ENCODE data around the gene KLHL30. TPM values are rescaled to one million over a fixed set of nuclear protein-coding genes. Genes with fewer than 3 reads are reported as not detected.

The KLHL30 gene
- total RNA-seq, 1 experiment from 2014 or later = not detected

DNA sequence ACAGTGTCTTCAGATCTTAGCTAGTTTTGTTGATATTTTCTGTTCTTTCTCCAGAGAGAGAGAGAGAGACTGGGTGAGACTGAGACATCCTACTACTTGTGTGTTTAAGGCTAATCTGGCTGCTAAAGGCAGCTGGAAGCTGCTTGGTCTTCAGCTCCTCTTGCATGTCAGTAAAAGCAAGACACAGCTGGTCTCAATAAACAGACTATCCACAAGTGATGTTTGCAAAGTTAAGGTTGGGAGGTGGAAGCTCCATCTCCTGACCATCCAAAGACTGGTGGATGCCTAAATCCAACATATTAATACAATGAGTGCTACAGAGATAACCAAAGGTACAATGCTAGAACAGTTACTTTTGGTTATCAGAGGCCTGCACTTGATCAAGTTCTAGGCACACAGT is 38.1 kb downstream of the KLHL30 start:
- no peak overlapping the region for H4K8ac ChIP-seq (replicated peaks; ENCODE audit: insufficient read length, low read depth, low read length)

More for the DNA sequence above, 38.1 kb downstream of the KLHL30 start:
- H2BK5ac ChIP-seq (ENCODE audit: insufficient read length, low read length) = no peak overlapping the region
- no peaks in the 10 kb centered on the region for H3K79me1 ChIP-seq (ENCODE audit: insufficient read depth, low read depth, low read length, poor library complexity, severe bottlenecking)
- Mint-ChIP-seq H3K4me3 (no peak overlapping the region), H3K27ac (no peak overlapping the region), H3K36me3 (ENCODE audit: insufficient read depth in 1 of 3, low read depth in 3 of 3) (peaks cover 12 to 79% (median 61%) of the 10 kb centered on the region in 3 experiments; a peak in 5 of 7 replicates), H3K4me1 (no peaks in the 10 kb centered on the region), H3K27me3 (ENCODE audit: low read depth) (no peaks in the 10 kb centered on the region), H3K9me3 (no peaks in the 10 kb centered on the region)
- no peak for TF ChIP-seq CTCF (conservative IDR thresholded peaks at IDR 0.05)
- H2AFZ ChIP-seq (ENCODE audit: low read length) = no peak overlapping the region
- H4K91ac ChIP-seq (ENCODE audit: insufficient read length, low read depth, low read length) = no peak overlapping the region
- no peak overlapping the region for H3K4ac ChIP-seq (ENCODE audit: low read depth, low read length)
- H3K9me3 ChIP-seq (ENCODE audit: control insufficient read depth, low read depth, low read length) = no peaks in the 10 kb centered on the region
- H3K56ac ChIP-seq (ENCODE audit: insufficient read length, low read depth, low read length) = no peak overlapping the region
- H3K18ac ChIP-seq (ENCODE audit: insufficient read length, low read depth, low read length) = no peak overlapping the region
- H2AK5ac ChIP-seq (ENCODE audit: insufficient read length, low read length) = no peak overlapping the region
- no peak overlapping the region for H3K23ac ChIP-seq (ENCODE audit: insufficient read length, low read depth, low read length)
- H3K4me1 ChIP-seq (ENCODE audit: insufficient read depth, low read length) = no peaks in the 10 kb centered on the region
- no peak for DNase-seq
- no peak overlapping the region for H3K14ac ChIP-seq (ENCODE audit: insufficient read depth, low read length)
- no peaks in the 10 kb centered on the region for H3K27me3 ChIP-seq (ENCODE audit: insufficient read depth, low read length)
- no peak overlapping the region for H2BK20ac ChIP-seq (ENCODE audit: low read depth, low read length, poor library complexity, severe bottlenecking)
- H3K79me2 ChIP-seq (ENCODE audit: insufficient read depth, low read length) = no peaks in the 10 kb centered on the region
- no peaks in the 10 kb centered on the region for H3K23me2 ChIP-seq (ENCODE audit: insufficient read length, low read depth, low read length, poor library complexity, severe bottlenecking)
- H2BK12ac ChIP-seq (ENCODE audit: insufficient read length, low read depth, low read length) = no peak overlapping the region
- no peaks in the 10 kb centered on the region for H4K20me1 ChIP-seq (ENCODE audit: control insufficient read depth, insufficient read depth, insufficient read length)
- no peak overlapping the region for H4K5ac ChIP-seq (ENCODE audit: insufficient read length, low read depth, low read length)
- H3K27ac ChIP-seq (ENCODE audit: insufficient read length, low read depth, low read length) = no peak overlapping the region
- H2BK15ac ChIP-seq (ENCODE audit: low read depth, low read length) = no peak overlapping the region
- no peak overlapping the region for H3K4me2 ChIP-seq (ENCODE audit: insufficient read depth, insufficient read length, low read length)
- H3K9ac ChIP-seq (ENCODE audit: extremely low read depth, insufficient read length, low read length) = no peak overlapping the region
- H3T11ph ChIP-seq (ENCODE audit: low read length) = no peak overlapping the region
- H2BK120ac ChIP-seq (ENCODE audit: low read depth, low read length, poor library complexity, severe bottlenecking) = no peak overlapping the region
